HepG2 (cell line): Measurements from ENCODE around the gene THADA. TPM values are rescaled to one million over a fixed set of nuclear protein-coding genes. Genes with fewer than 3 reads are reported as not detected.

Experiments used
- AFF4 ChIP-seq: sonication (generic); formaldehyde crosslinking; IDR thresholded peaks from 2 replicates; pipeline ENCODE4 v1.4.0; 2020; ENCODE audit warnings: missing genetic modification reagents
- ARNT2 ChIP-seq: sonication (generic); formaldehyde crosslinking; IDR thresholded peaks from 2 replicates; pipeline ENCODE4 v1.8.0; 2022; ENCODE audit warnings: mild to moderate bottlenecking, low read depth, missing genetic modification reagents, moderate library complexity
- ZBTB2 ChIP-seq: sonication (generic); formaldehyde crosslinking; IDR thresholded peaks from 2 replicates; pipeline ENCODE4 v1.8.0; 2022; ENCODE audit warnings: low read depth, missing genetic modification reagents
- ZNF20 ChIP-seq: sonication (generic); formaldehyde crosslinking; IDR thresholded peaks from 2 replicates; pipeline ENCODE4 v1.4.0; 2020; ENCODE audit warnings: mild to moderate bottlenecking, moderate library complexity, missing genetic modification reagents
- ZNF567 ChIP-seq: sonication (generic); formaldehyde crosslinking; IDR thresholded peaks from 2 replicates; pipeline ENCODE4 v1.8.1; 2023; ENCODE audit warnings: mild to moderate bottlenecking, missing genetic modification reagents, borderline replicate concordance
- ZNF619 ChIP-seq: sonication (generic); formaldehyde crosslinking; IDR thresholded peaks from 2 replicates; pipeline ENCODE4 v1.4.0; 2020; ENCODE audit warnings: mild to moderate bottlenecking, missing genetic modification reagents
- polyA plus RNA-seq, 8 experiments: library from polyadenylated mRNA; depleted of rRNA in 3 of 8; stranded (reverse) in 7 of 8; unstranded in 1 of 8; fragments of >200 nt; fragmentation: Illumina TruSeq in 4 of 8; extraction: Trizol in 4 of 8; gene quantifications; 2 replicates each; pipeline versions ENCODE4 v1.2.1 to v1.2.3, GENCODE V29; 2011 to 2016; ENCODE audit warnings: low read depth in 4 of 8, missing spikeins in 1 of 8, mixed read lengths in 1 of 8; ENCODE audit not compliant: insufficient read depth in 1 of 8
- total RNA-seq, 5 experiments: library from RNA; depleted of rRNA; stranded (reverse); fragments of >200 nt; fragmentation: Illumina TruSeq; extraction: Trizol; gene quantifications; 2 replicates each; pipeline ENCODE4 v1.2.3, GENCODE V29; 2016; ENCODE audit warnings: low read depth in 1 of 5
- TF ChIP-seq, protein P1 (sequence below): sonication (generic); formaldehyde crosslinking; IDR thresholded peaks from 2 replicates; pipeline ENCODE4 v1.9.0; 2021; ENCODE audit warnings: missing genetic modification reagents, borderline replicate concordance
- TF ChIP-seq, protein P2 (sequence below): sonication (generic); formaldehyde crosslinking; IDR thresholded peaks from 2 replicates; pipeline ENCODE4 v1.8.0; 2022; ENCODE audit warnings: missing genetic modification reagents, mild to moderate bottlenecking, moderate library complexity, borderline replicate concordance

Gene THADA
- total and polyA plus RNA-seq, 2 of the 13 experiments (the other 11 are each of a cell fraction or from before 2014, with no cell fraction given): 12.7 to 21.7 TPM

DNA sequence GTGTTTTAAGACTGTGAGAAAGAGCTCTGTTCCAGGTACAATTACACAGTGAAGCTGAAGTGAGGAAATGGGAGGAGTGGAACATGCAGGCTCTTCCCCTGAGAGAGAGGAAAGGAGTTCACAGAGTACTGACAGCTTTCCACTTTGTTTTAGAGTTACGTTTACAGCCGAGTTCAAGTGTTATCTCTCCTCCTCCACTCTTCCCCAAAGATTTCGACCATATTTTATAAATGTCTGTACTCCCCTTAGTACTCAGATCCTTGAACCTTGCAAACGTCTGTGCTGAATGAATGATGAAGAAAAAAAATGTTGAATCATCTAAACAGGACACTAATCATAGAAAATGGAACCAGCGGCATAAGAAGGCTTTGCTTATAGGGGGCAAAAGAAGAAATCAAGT lies 121.6 kb downstream of the THADA start (continued):
- TF ChIP-seq, protein P1, sequence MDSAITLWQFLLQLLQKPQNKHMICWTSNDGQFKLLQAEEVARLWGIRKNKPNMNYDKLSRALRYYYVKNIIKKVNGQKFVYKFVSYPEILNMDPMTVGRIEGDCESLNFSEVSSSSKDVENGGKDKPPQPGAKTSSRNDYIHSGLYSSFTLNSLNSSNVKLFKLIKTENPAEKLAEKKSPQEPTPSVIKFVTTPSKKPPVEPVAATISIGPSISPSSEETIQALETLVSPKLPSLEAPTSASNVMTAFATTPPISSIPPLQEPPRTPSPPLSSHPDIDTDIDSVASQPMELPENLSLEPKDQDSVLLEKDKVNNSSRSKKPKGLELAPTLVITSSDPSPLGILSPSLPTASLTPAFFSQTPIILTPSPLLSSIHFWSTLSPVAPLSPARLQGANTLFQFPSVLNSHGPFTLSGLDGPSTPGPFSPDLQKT: no peak
- no peak for TF ChIP-seq ZNF567 (CRISPR knock-in tag)
- TF ChIP-seq ZNF619: no peak
- TF ChIP-seq AFF4 (CRISPR knock-in tag): no peak
- no peak for TF ChIP-seq ZBTB2 (CRISPR knock-in tag)
- no peak for TF ChIP-seq ARNT2
- TF ChIP-seq, protein P2, sequence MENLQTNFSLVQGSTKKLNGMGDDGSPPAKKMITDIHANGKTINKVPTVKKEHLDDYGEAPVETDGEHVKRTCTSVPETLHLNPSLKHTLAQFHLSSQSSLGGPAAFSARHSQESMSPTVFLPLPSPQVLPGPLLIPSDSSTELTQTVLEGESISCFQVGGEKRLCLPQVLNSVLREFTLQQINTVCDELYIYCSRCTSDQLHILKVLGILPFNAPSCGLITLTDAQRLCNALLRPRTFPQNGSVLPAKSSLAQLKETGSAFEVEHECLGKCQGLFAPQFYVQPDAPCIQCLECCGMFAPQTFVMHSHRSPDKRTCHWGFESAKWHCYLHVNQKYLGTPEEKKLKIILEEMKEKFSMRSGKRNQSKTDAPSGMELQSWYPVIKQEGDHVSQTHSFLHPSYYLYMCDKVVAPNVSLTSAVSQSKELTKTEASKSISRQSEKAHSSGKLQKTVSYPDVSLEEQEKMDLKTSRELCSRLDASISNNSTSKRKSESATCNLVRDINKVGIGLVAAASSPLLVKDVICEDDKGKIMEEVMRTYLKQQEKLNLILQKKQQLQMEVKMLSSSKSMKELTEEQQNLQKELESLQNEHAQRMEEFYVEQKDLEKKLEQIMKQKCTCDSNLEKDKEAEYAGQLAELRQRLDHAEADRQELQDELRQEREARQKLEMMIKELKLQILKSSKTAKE (CRISPR knock-in tag): no peak
- no peak for TF ChIP-seq ZNF20 (CRISPR knock-in tag)
